HS-5 (cell line): ENCODE measurements around the gene MAP7D3.
A peak's percentile ranks its signal among the peaks of the same experiment; 100 is the strongest.
"Not testable (repeated sequence)": the region's sequence is repeated elsewhere in the genome, so short reads cannot be mapped to it uniquely, and the experiment has no call there.

Source experiments
- DNase-seq: peaks from one replicate; pipeline ENCODE4 v3.0.0-alpha.2; 2012; ENCODE audit warnings: low read depth

The MAP7D3 gene

GRCh38 chrX:136183172-136183571 is 68.0 kb downstream of the MAP7D3 start:
- DNase-seq: no peak

GRCh38 chrX:136182414-136182813 is 68.8 kb downstream of the MAP7D3 start:
- DNase-seq: no peak

GRCh38 chrX:136179133-136179532 is 72.1 kb downstream of the MAP7D3 start:
- no peak for DNase-seq

- DNase-seq: peak; percentile 56
These were observed 74.8 kb downstream of the MAP7D3 start for GRCh38 chrX:136176399-136176825.

- no peak for DNase-seq
These were observed 79.8 kb downstream of the MAP7D3 start for GRCh38 chrX:136171420-136171819.

- no peak for DNase-seq
These were observed 80.9 kb downstream of the MAP7D3 start for GRCh38 chrX:136170139-136170800.

- peak; percentile 56 for DNase-seq
These were observed 82.1 kb downstream of the MAP7D3 start for GRCh38 chrX:136168929-136169735.

GRCh38 chrX:136167989-136168388 is 83.2 kb downstream of the MAP7D3 start:
- DNase-seq: not testable (repeated sequence)

GRCh38 chrX:136166221-136166855 is 84.9 kb downstream of the MAP7D3 start:
- DNase-seq: no peak

GRCh38 chrX:136165406-136165805 is 85.8 kb downstream of the MAP7D3 start:
- DNase-seq: no peak

- DNase-seq: no peak
These were observed 87.5 kb downstream of the MAP7D3 start for GRCh38 chrX:136163689-136164088.
